MM.1S (cell line): ENCODE data around the gene EXD2.

Experiments used
- DNase-seq: peaks from one replicate; pipeline ENCODE4 v3.0.0-alpha.2; 2015
- H2AFZ ChIP-seq: fragments of 300-600 bp; sonication (generic); 2 replicates; pipeline ENCODE4 v1.6.0; 2016; ENCODE audit warnings: antibody characterized with exemption, low read length
- H3F3A ChIP-seq: fragments of 300-600 bp; sonication (generic); 2 replicates; pipeline ENCODE4 v1.6.1; 2016; ENCODE audit warnings: mild to moderate bottlenecking, antibody characterized with exemption, low read length, moderate library complexity, mixed read lengths; ENCODE audit not compliant: insufficient read depth
- H3K27ac ChIP-seq: fragments of 300-600 bp; sonication (generic); 2 replicates; pipeline ENCODE4 v1.5.1; 2016; ENCODE audit warnings: mild to moderate bottlenecking, low read length
- H3K27me3 ChIP-seq: fragments of 300-600 bp; sonication (generic); replicated peaks from 2 replicates; pipeline ENCODE4 v1.6.0; 2016; ENCODE audit warnings: low read length; ENCODE audit not compliant: insufficient read depth
- H3K36me3 ChIP-seq: fragments of 300-600 bp; sonication (generic); replicated peaks from 2 replicates; pipeline ENCODE4 v1.6.1; 2016; ENCODE audit warnings: mild to moderate bottlenecking, low read length, mixed read lengths; ENCODE audit not compliant: insufficient read depth
- H3K4me1 ChIP-seq: fragments of 300-600 bp; sonication (generic); 2 replicates; pipeline ENCODE4 v1.6.1; 2016; ENCODE audit warnings: low read length, mixed read lengths
- H3K4me2 ChIP-seq: fragments of 300-600 bp; sonication (generic); 2 replicates; pipeline ENCODE4 v1.6.0; 2016; ENCODE audit warnings: low read depth, low read length
- H3K4me3 ChIP-seq: fragments of 300-600 bp; sonication (generic); 2 replicates; pipeline ENCODE4 v1.5.1; 2016; ENCODE audit warnings: low read length, mixed read lengths
- H3K79me2 ChIP-seq: fragments of 300-600 bp; sonication (generic); 2 replicates; pipeline ENCODE4 v1.6.1; 2016; ENCODE audit warnings: mixed run types, low read length, mixed read lengths
- H3K9ac ChIP-seq: fragments of 300-600 bp; sonication (generic); 2 replicates; pipeline ENCODE4 v1.6.1; 2016; ENCODE audit warnings: low read length, mixed read lengths
- H3K9me2 ChIP-seq: fragments of 300-600 bp; sonication (generic); replicated peaks from 2 replicates; pipeline ENCODE4 v1.6.1; 2016; ENCODE audit warnings: mild to moderate bottlenecking, low read length, mixed read lengths; ENCODE audit not compliant: insufficient read depth
- H3K9me3 ChIP-seq: fragments of 300-600 bp; sonication (generic); replicated peaks from 2 replicates; pipeline ENCODE4 v1.6.1; 2016; ENCODE audit warnings: mild to moderate bottlenecking, low read length, mixed read lengths; ENCODE audit not compliant: insufficient read depth
- H4K20me1 ChIP-seq: fragments of 300-600 bp; sonication (generic); 2 replicates; pipeline ENCODE4 v1.6.1; 2016; ENCODE audit warnings: mild to moderate bottlenecking, low read length, moderate library complexity, mixed read lengths; ENCODE audit not compliant: insufficient read depth
- EZH2 ChIP-seq: fragments of 300-600 bp; sonication (generic); optimal IDR thresholded peaks from 2 replicates; pipeline ENCODE3; 2017; ENCODE audit warnings: low read depth, mild to moderate bottlenecking, antibody characterized with exemption, low read length, mixed read lengths
- EZH2phosphoT487 ChIP-seq: fragments of 300-600 bp; sonication (generic); IDR thresholded peaks from 2 replicates; pipeline ENCODE4 v1.6.1; 2018; ENCODE audit warnings: antibody characterized with exemption, low read length
- TF ChIP-seq, protein P1 (sequence below): fragments of 300-600 bp; sonication (generic); IDR thresholded peaks from 2 replicates; pipeline ENCODE4 v1.5.1; 2016; ENCODE audit warnings: antibody characterized with exemption, low read length, mixed read lengths

Gene EXD2

DNA sequence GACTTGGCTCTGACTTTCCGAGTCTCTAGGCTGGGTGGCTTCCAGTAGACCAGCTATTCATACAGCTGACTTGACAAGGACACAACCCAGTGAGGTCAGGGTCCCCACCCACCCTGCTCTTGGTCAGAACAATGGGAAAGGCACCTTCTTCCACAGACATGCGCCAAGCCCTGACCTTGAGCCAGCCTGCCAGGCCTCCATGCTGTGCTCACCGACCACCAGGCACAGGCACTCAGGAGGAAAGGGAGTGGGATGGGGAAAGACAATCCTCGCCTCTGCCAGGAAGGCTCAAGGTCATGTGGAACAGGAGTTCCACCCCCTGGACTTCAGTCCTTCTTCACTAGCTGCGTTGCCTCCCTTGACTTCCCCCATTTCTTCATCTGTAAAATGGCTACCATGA is 100.1 kb downstream of the EXD2 start:
- no peak overlapping the region for H2AFZ ChIP-seq
- no peaks in the 10 kb centered on the region for H3K27me3 ChIP-seq
- H3K9me3 ChIP-seq: no peaks in the 10 kb centered on the region
- no peaks in the 10 kb centered on the region for H4K20me1 ChIP-seq
- H3K36me3 ChIP-seq: no peaks in the 10 kb centered on the region
- H3K4me1 ChIP-seq: no peaks in the 10 kb centered on the region
- H3K27ac ChIP-seq: no peak overlapping the region
- no peaks in the 10 kb centered on the region for H3K79me2 ChIP-seq
- H3K9me2 ChIP-seq: no peaks in the 10 kb centered on the region
- no peaks in the 10 kb centered on the region for H3F3A ChIP-seq
- H3K4me3 ChIP-seq: no peak overlapping the region
- H3K9ac ChIP-seq: no peak overlapping the region
- no peak overlapping the region for H3K4me2 ChIP-seq
- TF ChIP-seq, protein P1, sequence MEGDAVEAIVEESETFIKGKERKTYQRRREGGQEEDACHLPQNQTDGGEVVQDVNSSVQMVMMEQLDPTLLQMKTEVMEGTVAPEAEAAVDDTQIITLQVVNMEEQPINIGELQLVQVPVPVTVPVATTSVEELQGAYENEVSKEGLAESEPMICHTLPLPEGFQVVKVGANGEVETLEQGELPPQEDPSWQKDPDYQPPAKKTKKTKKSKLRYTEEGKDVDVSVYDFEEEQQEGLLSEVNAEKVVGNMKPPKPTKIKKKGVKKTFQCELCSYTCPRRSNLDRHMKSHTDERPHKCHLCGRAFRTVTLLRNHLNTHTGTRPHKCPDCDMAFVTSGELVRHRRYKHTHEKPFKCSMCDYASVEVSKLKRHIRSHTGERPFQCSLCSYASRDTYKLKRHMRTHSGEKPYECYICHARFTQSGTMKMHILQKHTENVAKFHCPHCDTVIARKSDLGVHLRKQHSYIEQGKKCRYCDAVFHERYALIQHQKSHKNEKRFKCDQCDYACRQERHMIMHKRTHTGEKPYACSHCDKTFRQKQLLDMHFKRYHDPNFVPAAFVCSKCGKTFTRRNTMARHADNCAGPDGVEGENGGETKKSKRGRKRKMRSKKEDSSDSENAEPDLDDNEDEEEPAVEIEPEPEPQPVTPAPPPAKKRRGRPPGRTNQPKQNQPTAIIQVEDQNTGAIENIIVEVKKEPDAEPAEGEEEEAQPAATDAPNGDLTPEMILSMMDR: no peak
- TF ChIP-seq EZH2 (no peak), EZH2phosphoT487 (no peak)
- no peak for DNase-seq

DNA sequence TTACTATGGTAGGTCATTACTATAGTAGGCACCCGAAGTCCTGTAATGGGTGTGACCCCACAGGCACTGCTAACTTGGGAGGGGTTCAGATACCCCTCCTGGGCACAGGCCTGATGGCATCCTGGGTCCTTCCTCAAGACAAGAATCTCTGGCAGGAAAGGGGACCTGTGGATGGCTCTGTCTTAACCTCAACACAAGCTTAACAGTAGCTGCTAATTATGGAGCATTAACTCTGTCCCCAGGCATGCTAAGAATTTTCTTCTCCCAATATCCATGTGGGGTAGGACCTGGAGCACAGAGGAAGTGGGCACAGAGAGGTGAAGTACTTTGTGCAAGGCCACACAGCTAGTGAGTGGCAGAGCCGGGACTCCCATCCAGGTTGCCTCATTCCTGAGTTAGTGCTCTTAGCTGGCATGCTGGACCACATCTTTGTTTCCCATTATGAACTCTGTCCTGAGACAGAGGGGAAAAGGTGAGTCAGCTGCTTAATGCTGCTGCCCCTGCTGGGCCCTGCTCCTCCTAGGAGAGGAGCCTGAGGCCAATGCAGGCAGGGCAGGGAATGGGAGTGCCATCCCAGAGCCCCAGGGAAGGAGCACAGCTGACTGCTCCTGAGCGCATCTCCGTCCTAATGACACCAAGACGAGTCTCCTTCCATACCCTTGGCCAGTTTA is 100.7 kb downstream of the EXD2 start:
- DNase-seq: no peak
- H3F3A ChIP-seq: no peaks in the 10 kb centered on the region

More for the DNA sequence above, 100.7 kb downstream of the EXD2 start:
- no peaks in the 10 kb centered on the region for H3K9me3 ChIP-seq
- H3K27me3 ChIP-seq: no peaks in the 10 kb centered on the region
- H3K4me2 ChIP-seq: no peak overlapping the region
- no peaks in the 10 kb centered on the region for H3K9me2 ChIP-seq
- H3K27ac ChIP-seq: no peak overlapping the region
- TF ChIP-seq, protein P1: no peak
- TF ChIP-seq EZH2 (no peak), EZH2phosphoT487 (no peak)
- H3K36me3 ChIP-seq: no peaks in the 10 kb centered on the region
- no peaks in the 10 kb centered on the region for H3K79me2 ChIP-seq
- H4K20me1 ChIP-seq: no peaks in the 10 kb centered on the region
- H3K9ac ChIP-seq: no peak overlapping the region
- H3K4me3 ChIP-seq: no peak overlapping the region
- no peaks in the 10 kb centered on the region for H3K4me1 ChIP-seq
- no peak overlapping the region for H2AFZ ChIP-seq
